ENCODE measurements around the gene CLPTM1L. TPM values are rescaled to one million over a fixed set of nuclear protein-coding genes. Genes with fewer than 3 reads are reported as not detected.

Gene CLPTM1L
- 113 TPM for total RNA-seq

- peak within 1 kb of the TSS; percentile 96 to 98 (median 98) for H3K9ac ChIP-seq (ENCODE audit: low read depth in 1 of 3, low read length in 3 of 3)
- H3K27ac ChIP-seq (ENCODE audit: low read depth, low read length), result peak within 1 kb of the TSS; percentile 92
- H3K4me1 ChIP-seq (ENCODE audit: control insufficient read depth in 3 of 3, insufficient read depth in 3 of 3, low read length in 3 of 3), result peaks cover 20 to 23% (median 21%) of the 10 kb centered on the region in 3 donors
These were observed at the start of gene CLPTM1L for GRCh38 chr5:1344975-1345838. CLPTM1L (minus strand) TSS chr5:1345099; CDS start chr5:1344841, 258 bp downstream.

GRCh38 chr5:1393571-1394501 lies 48.9 kb upstream of the CLPTM1L start:
- Histone ChIP-seq H3K9me3 (ENCODE audit: control insufficient read depth in 3 of 3, low read length in 3 of 3) (no peaks in the 10 kb centered on the region), H3K36me3 (ENCODE audit: control insufficient read depth in 3 of 3, insufficient read depth in 3 of 3, low read length in 3 of 3) (no peaks in the 10 kb centered on the region), H3K9ac (ENCODE audit: low read depth in 1 of 3, low read length in 3 of 3) (no peak overlapping the region), H3K27me3 (ENCODE audit: control insufficient read depth in 3 of 3, insufficient read depth in 3 of 3, low read length in 3 of 3) (peaks cover 67 to 70% (median 70%) of the 10 kb centered on the region in 3 donors), H3K27ac (ENCODE audit: low read depth, low read length) (no peak overlapping the region), H3K4me1 (ENCODE audit: control insufficient read depth in 3 of 3, insufficient read depth in 3 of 3, low read length in 3 of 3) (no peaks in the 10 kb centered on the region), H3K4me3 (ENCODE audit: low read length in 3 of 3) (no peak overlapping the region)

More at GRCh38 chr5:1344975-1345838, at the start of gene CLPTM1L:
- Histone ChIP-seq H3K27me3 (ENCODE audit: control insufficient read depth in 3 of 3, insufficient read depth in 3 of 3, low read length in 3 of 3) (no peaks in the 10 kb centered on the region), H3K4me3 (ENCODE audit: low read length in 3 of 3) (peak within 1 kb of the TSS; percentile 92 to 93 (median 92)), H3K9me3 (ENCODE audit: control insufficient read depth in 3 of 3, low read length in 3 of 3) (no peaks in the 10 kb centered on the region), H3K36me3 (ENCODE audit: control insufficient read depth in 3 of 3, insufficient read depth in 3 of 3, low read length in 3 of 3) (peaks cover 16 to 26% (median 21%) of the 10 kb centered on the region in 3 donors)

GRCh38 chr5:1392801-1393565 lies 48.1 kb upstream of the CLPTM1L start:
- H3K4me1 ChIP-seq (ENCODE audit: control insufficient read depth in 3 of 3, insufficient read depth in 3 of 3, low read length in 3 of 3), result no peaks in the 10 kb centered on the region
- no peaks in the 10 kb centered on the region for H3K9me3 ChIP-seq (ENCODE audit: control insufficient read depth in 3 of 3, low read length in 3 of 3)
- H3K9ac ChIP-seq (ENCODE audit: low read depth in 1 of 3, low read length in 3 of 3), result no peak overlapping the region
- peaks cover 75 to 76% (median 75%) of the 10 kb centered on the region in 3 donors for H3K27me3 ChIP-seq (ENCODE audit: control insufficient read depth in 3 of 3, insufficient read depth in 3 of 3, low read length in 3 of 3)
- H3K4me3 ChIP-seq (ENCODE audit: low read length in 3 of 3), result no peak overlapping the region
- no peaks in the 10 kb centered on the region for H3K36me3 ChIP-seq (ENCODE audit: control insufficient read depth in 3 of 3, insufficient read depth in 3 of 3, low read length in 3 of 3)
- H3K27ac ChIP-seq (ENCODE audit: low read depth, low read length), result no peak overlapping the region

- Histone ChIP-seq H3K4me1 (ENCODE audit: control insufficient read depth in 3 of 3, insufficient read depth in 3 of 3, low read length in 3 of 3) (peaks cover 0 to 1% (median 0%) of the 10 kb centered on the region in 3 donors), H3K9me3 (ENCODE audit: control insufficient read depth in 3 of 3, low read length in 3 of 3) (no peaks in the 10 kb centered on the region), H3K4me3 (ENCODE audit: low read length in 3 of 3) (no peak overlapping the region), H3K36me3 (ENCODE audit: control insufficient read depth in 3 of 3, insufficient read depth in 3 of 3, low read length in 3 of 3) (no peaks in the 10 kb centered on the region), H3K9ac (ENCODE audit: low read depth in 1 of 3, low read length in 3 of 3) (no peak overlapping the region), H3K27me3 (ENCODE audit: control insufficient read depth in 3 of 3, insufficient read depth in 3 of 3, low read length in 3 of 3) (peaks cover 75 to 81% (median 80%) of the 10 kb centered on the region in 3 donors), H3K27ac (ENCODE audit: low read depth, low read length) (no peak overlapping the region)
These were observed 47.4 kb upstream of the CLPTM1L start for GRCh38 chr5:1392261-1392660.

GRCh38 chr5:1391691-1392090 lies 46.8 kb upstream of the CLPTM1L start:
- H3K9me3 ChIP-seq (ENCODE audit: control insufficient read depth in 3 of 3, low read length in 3 of 3), result no peaks in the 10 kb centered on the region
- peaks cover 0 to 6% (median 4%) of the 10 kb centered on the region in 3 donors for H3K4me1 ChIP-seq (ENCODE audit: control insufficient read depth in 3 of 3, insufficient read depth in 3 of 3, low read length in 3 of 3)
- no peak overlapping the region for H3K9ac ChIP-seq (ENCODE audit: low read depth in 1 of 3, low read length in 3 of 3)
- no peak overlapping the region for H3K4me3 ChIP-seq (ENCODE audit: low read length in 3 of 3)
- no peak overlapping the region for H3K27ac ChIP-seq (ENCODE audit: low read depth, low read length)
- H3K36me3 ChIP-seq (ENCODE audit: control insufficient read depth in 3 of 3, insufficient read depth in 3 of 3, low read length in 3 of 3), result no peaks in the 10 kb centered on the region
- H3K27me3 ChIP-seq (ENCODE audit: control insufficient read depth in 3 of 3, insufficient read depth in 3 of 3, low read length in 3 of 3), result peaks cover 72 to 86% (median 85%) of the 10 kb centered on the region in 3 donors

- Histone ChIP-seq H3K36me3 (ENCODE audit: control insufficient read depth in 3 of 3, insufficient read depth in 3 of 3, low read length in 3 of 3) (no peaks in the 10 kb centered on the region), H3K4me3 (ENCODE audit: low read length in 3 of 3) (no peak overlapping the region), H3K4me1 (ENCODE audit: control insufficient read depth in 3 of 3, insufficient read depth in 3 of 3, low read length in 3 of 3) (peaks cover 5 to 13% (median 10%) of the 10 kb centered on the region in 3 donors), H3K9me3 (ENCODE audit: control insufficient read depth in 3 of 3, low read length in 3 of 3) (no peaks in the 10 kb centered on the region), H3K27me3 (ENCODE audit: control insufficient read depth in 3 of 3, insufficient read depth in 3 of 3, low read length in 3 of 3) (peaks cover 67 to 89% (median 83%) of the 10 kb centered on the region in 3 donors), H3K27ac (ENCODE audit: low read depth, low read length) (no peak overlapping the region), H3K9ac (ENCODE audit: low read depth in 1 of 3, low read length in 3 of 3) (no peak overlapping the region)
These were observed 46.1 kb upstream of the CLPTM1L start for GRCh38 chr5:1390861-1391600.

GRCh38 chr5:1390333-1390732 lies 45.4 kb upstream of the CLPTM1L start:
- Histone ChIP-seq H3K4me3 (ENCODE audit: low read length in 3 of 3) (no peak overlapping the region), H3K4me1 (ENCODE audit: control insufficient read depth in 3 of 3, insufficient read depth in 3 of 3, low read length in 3 of 3) (peaks cover 9 to 20% (median 15%) of the 10 kb centered on the region in 3 donors), H3K9me3 (ENCODE audit: control insufficient read depth in 3 of 3, low read length in 3 of 3) (no peaks in the 10 kb centered on the region), H3K27ac (ENCODE audit: low read depth, low read length) (no peak overlapping the region), H3K9ac (ENCODE audit: low read depth in 1 of 3, low read length in 3 of 3) (no peak overlapping the region), H3K27me3 (ENCODE audit: control insufficient read depth in 3 of 3, insufficient read depth in 3 of 3, low read length in 3 of 3) (peaks cover 60 to 86% (median 82%) of the 10 kb centered on the region in 3 donors), H3K36me3 (ENCODE audit: control insufficient read depth in 3 of 3, insufficient read depth in 3 of 3, low read length in 3 of 3) (no peaks in the 10 kb centered on the region)

GRCh38 chr5:1388383-1388967 lies 43.6 kb upstream of the CLPTM1L start:
- Histone ChIP-seq H3K27me3 (ENCODE audit: control insufficient read depth in 3 of 3, insufficient read depth in 3 of 3, low read length in 3 of 3) (peaks cover 44 to 76% (median 75%) of the 10 kb centered on the region in 3 donors), H3K27ac (ENCODE audit: low read depth, low read length) (no peak overlapping the region), H3K36me3 (ENCODE audit: control insufficient read depth in 3 of 3, insufficient read depth in 3 of 3, low read length in 3 of 3) (no peaks in the 10 kb centered on the region), H3K4me1 (ENCODE audit: control insufficient read depth in 3 of 3, insufficient read depth in 3 of 3, low read length in 3 of 3) (peaks cover 9 to 22% (median 17%) of the 10 kb centered on the region in 3 donors), H3K9me3 (ENCODE audit: control insufficient read depth in 3 of 3, low read length in 3 of 3) (no peaks in the 10 kb centered on the region), H3K4me3 (ENCODE audit: low read length in 3 of 3) (no peak overlapping the region), H3K9ac (ENCODE audit: low read depth in 1 of 3, low read length in 3 of 3) (no peak overlapping the region)

Data from skeletal muscle tissue (tissue), 4 donors.